Liver (tissue), 9 donors: Measurements from ENCODE around the gene LY86. TPM values are rescaled to one million over a fixed set of nuclear protein-coding genes. Genes with fewer than 3 reads are reported as not detected.

ENCODE experiments used
- DNase-seq: peaks from one replicate; pipeline ENCODE4 v3.0.0-alpha.2; 2017; ENCODE audit warnings: low spot score
- H3K27ac ChIP-seq, 2 donors: one replicate each; pipeline ENCODE4 v1.7.0; 2013; ENCODE audit warnings: inconsistent platforms in 2 of 2, low read length in 2 of 2, control low read depth in 1 of 2, low read depth in 1 of 2, mild to moderate bottlenecking in 1 of 2
- H3K27me3 ChIP-seq, 4 donors: one replicate each; pipeline versions ENCODE4 v1.6.1 to v1.7.0; 2013; ENCODE audit warnings: low read length in 3 of 4, inconsistent platforms in 1 of 4, mild to moderate bottlenecking in 1 of 4, moderate library complexity in 1 of 4; ENCODE audit not compliant: control insufficient read depth in 4 of 4, insufficient read depth in 4 of 4
- H3K36me3 ChIP-seq, 4 donors: one replicate each; pipeline versions ENCODE4 v1.6.1 to v1.7.0; 2013; ENCODE audit warnings: low read length in 3 of 4, mild to moderate bottlenecking in 3 of 4, low read depth in 1 of 4, moderate library complexity in 1 of 4; ENCODE audit not compliant: control insufficient read depth in 4 of 4, insufficient read depth in 3 of 4
- H3K4me1 ChIP-seq, 4 donors: one replicate each; pipeline versions ENCODE4 v1.6.1 to v1.7.0; 2013; ENCODE audit warnings: low read length in 3 of 4, mild to moderate bottlenecking in 3 of 4, moderate library complexity in 1 of 4; ENCODE audit not compliant: control insufficient read depth in 4 of 4, insufficient read depth in 4 of 4
- H3K4me3 ChIP-seq, 3 donors: one replicate each; pipeline versions ENCODE4 v1.6.1 to v1.7.0; 2013; ENCODE audit warnings: low read length in 3 of 3, control low read depth in 1 of 3, low read depth in 1 of 3, mild to moderate bottlenecking in 1 of 3
- H3K9ac ChIP-seq, 2 donors: one replicate each; pipeline ENCODE4 v1.7.0; 2013; ENCODE audit warnings: low read length in 2 of 2, mild to moderate bottlenecking in 2 of 2, moderate library complexity in 2 of 2, control low read depth in 1 of 2, low read depth in 1 of 2
- H3K9me3 ChIP-seq, 4 donors: one replicate each; pipeline versions ENCODE4 v1.6.1 to v1.7.0; 2013; ENCODE audit warnings: low read length in 3 of 4; ENCODE audit not compliant: control insufficient read depth in 4 of 4
- ATF3 ChIP-seq: IDR thresholded peaks from 2 replicates; pipeline ENCODE4 v1.6.1; 2016; ENCODE audit warnings: antibody characterized with exemption
- CTCF ChIP-seq: fragments of 150-350 bp; IDR thresholded peaks from 2 replicates; pipeline ENCODE4 v1.5.1; 2017; ENCODE audit warnings: improper control_type of control experiment, low read depth, low read length; ENCODE audit not compliant: missing input control
- EGR1 ChIP-seq, 2 donors: IDR thresholded peaks; 2 replicates each; pipeline ENCODE4 v1.6.1; 2016 to 2018; ENCODE audit warnings: antibody characterized with exemption in 2 of 2, low read depth in 2 of 2
- FOXA1 ChIP-seq: IDR thresholded peaks from 2 replicates; pipeline ENCODE4 v1.6.1; 2016; ENCODE audit warnings: antibody characterized with exemption
- FOXA2 ChIP-seq: IDR thresholded peaks from 2 replicates; pipeline ENCODE4 v1.6.1; 2016; ENCODE audit warnings: antibody characterized with exemption
- GABPA ChIP-seq, 2 donors: IDR thresholded peaks in 1 of 2; conservative IDR thresholded peaks in 1 of 2; 2 replicates each; pipeline ENCODE4 v1.6.1; 2016; ENCODE audit warnings: antibody characterized with exemption in 2 of 2, mild to moderate bottlenecking in 1 of 2, moderate library complexity in 1 of 2
- HNF4A ChIP-seq, 2 donors: conservative IDR thresholded peaks; 2 replicates each; pipeline ENCODE4 v1.6.1; 2016; ENCODE audit warnings: antibody characterized with exemption in 2 of 2, mild to moderate bottlenecking in 2 of 2
- HNF4G ChIP-seq: IDR thresholded peaks from 2 replicates; pipeline ENCODE4 v1.6.1; 2016; ENCODE audit warnings: antibody characterized with exemption
- JUND ChIP-seq, 2 donors: IDR thresholded peaks; 2 replicates each; pipeline ENCODE4 v1.6.1; 2016; ENCODE audit warnings: antibody characterized with exemption in 2 of 2
- MAX ChIP-seq: IDR thresholded peaks from 2 replicates; pipeline ENCODE4 v1.6.1; 2016; ENCODE audit warnings: antibody characterized with exemption
- NR2F2 ChIP-seq: IDR thresholded peaks from 2 replicates; pipeline ENCODE4 v1.6.1; 2016; ENCODE audit warnings: antibody characterized with exemption
- RAD21 ChIP-seq, 2 donors: IDR thresholded peaks; 2 replicates each; pipeline ENCODE4 v1.6.1; 2016; ENCODE audit warnings: antibody characterized with exemption in 2 of 2, mild to moderate bottlenecking in 2 of 2
- REST ChIP-seq: IDR thresholded peaks from 2 replicates; pipeline ENCODE4 v1.6.1; 2016; ENCODE audit warnings: antibody characterized with exemption, mild to moderate bottlenecking
- RXRA ChIP-seq, 2 donors: IDR thresholded peaks; 2 replicates each; pipeline ENCODE4 v1.6.1; 2017 to 2018; ENCODE audit warnings: antibody characterized with exemption in 2 of 2, mild to moderate bottlenecking in 1 of 2
- SP1 ChIP-seq: IDR thresholded peaks from 2 replicates; pipeline ENCODE4 v1.6.1; 2018; ENCODE audit warnings: antibody characterized with exemption, mild to moderate bottlenecking
- TAF1 ChIP-seq: conservative IDR thresholded peaks from 2 replicates; pipeline ENCODE4 v1.6.1; 2016; ENCODE audit warnings: antibody characterized with exemption, mild to moderate bottlenecking
- YY1 ChIP-seq: IDR thresholded peaks from 2 replicates; pipeline ENCODE4 v1.6.1; 2016; ENCODE audit warnings: antibody characterized with exemption, mild to moderate bottlenecking
- ZBTB33 ChIP-seq: IDR thresholded peaks from 2 replicates; pipeline ENCODE4 v1.6.1; 2016; ENCODE audit warnings: antibody characterized with exemption
- WGBS: extraction: QIAGEN DNeasy Blood & Tissue Kit; methylation state at CpG from one replicate; pipeline ENCODE4 v1.1.7; 2013; 5-methylcytosine and 5-hydroxymethylcytosine counted together
- polyA plus RNA-seq, 2 donors: library from polyadenylated mRNA; stranded (reverse) in 1 of 2; unstranded in 1 of 2; fragments of 200-250 nt in 1 of 2; fragments of >200 nt in 1 of 2; fragmentation: Nextera tagmentation in 1 of 2; extraction: Ambion mirVana in 1 of 2; gene quantifications; one replicate each; pipeline versions ENCODE4 v1.2.1 to v1.2.3, GENCODE V29; 2013 to 2015
- total RNA-seq, 2 donors: library from RNA; depleted of rRNA; stranded (reverse); fragments of >200 nt; gene quantifications; one replicate each; pipeline ENCODE4 v1.2.3, GENCODE V29; 2014
- donor health status: healthy.
- donor health status: healthy.
- donor health status: healthy.
- donor health status: healthy.
- donor health status: healthy.

The LY86 gene
- total and polyA plus RNA-seq, 4 donors: 1.4 to 7.8 (median 3.7) TPM

GRCh38 chr6:6656287-6656686 is 67.8 kb downstream of the LY86 start:
- H3K4me1 ChIP-seq: peaks cover 0 to under 1% (median 0%) of the 10 kb centered on the region in 4 donors
- H3K4me3 ChIP-seq: no peak overlapping the region
- TF ChIP-seq RAD21 (IDR thresholded peaks at IDR 0.05) (no peak), NR2F2 (peak; percentile 88), JUND (IDR thresholded peaks at IDR 0.05) (no peak)
- H3K9ac ChIP-seq: no peak overlapping the region
- DNase-seq: no peak
- H3K36me3 ChIP-seq: no peaks in the 10 kb centered on the region
- no peaks in the 10 kb centered on the region for H3K27me3 ChIP-seq
- H3K27ac ChIP-seq: peak overlapping the region in 1 of 2 donors; percentile 12
- H3K9me3 ChIP-seq: no peaks in the 10 kb centered on the region
- 51% methylated on average over 3 of the region's 3 CpGs for WGBS

- Histone ChIP-seq H3K9ac (no peak overlapping the region), H3K4me3 (no peak overlapping the region), H3K27ac (no peak overlapping the region), H3K36me3 (no peaks in the 10 kb centered on the region), H3K27me3 (no peaks in the 10 kb centered on the region), H3K4me1 (peaks cover 0 to 8% (median 3%) of the 10 kb centered on the region in 4 donors), H3K9me3 (no peaks in the 10 kb centered on the region)
- DNase-seq: no peak
- no peak for TF ChIP-seq FOXA1
- TF ChIP-seq REST: no peak
- no peak for TF ChIP-seq RAD21 (IDR thresholded peaks at IDR 0.05)
- no peak for TF ChIP-seq SP1
- TF ChIP-seq GABPA (IDR thresholded peaks at IDR 0.05 in 1 of 2, conservative IDR thresholded peaks at IDR 0.05 in 1 of 2): no peak
- TF ChIP-seq MAX: no peak
- TF ChIP-seq HNF4A (conservative IDR thresholded peaks at IDR 0.05): no peak
- no peak for TF ChIP-seq ATF3
- no peak for TF ChIP-seq EGR1 (IDR thresholded peaks at IDR 0.05; ENCODE audit: low read depth in 2 of 2)
- no peak for TF ChIP-seq FOXA2
- no peak for TF ChIP-seq RXRA (IDR thresholded peaks at IDR 0.05)
- TF ChIP-seq HNF4G: no peak
- no peak for TF ChIP-seq CTCF
- no peak for TF ChIP-seq YY1
- TF ChIP-seq TAF1: no peak
- TF ChIP-seq NR2F2: no peak
- TF ChIP-seq ZBTB33: no peak
- TF ChIP-seq JUND (IDR thresholded peaks at IDR 0.05): no peak
- WGBS: 89% methylated on average over 8 of the region's 8 CpGs
Measured at GRCh38 chr6:6657085-6657819, 68.7 kb downstream of the LY86 start.
